ENCODE data around the gene PSMA6. TPM values are rescaled to one million over a fixed set of nuclear protein-coding genes. Genes with fewer than 3 reads are reported as not detected.

PSMA6 gene
- 230 TPM for total RNA-seq

GRCh38 chr14:35292051-35292769 is at the start of gene PSMA6:
TSS of gene PSMA6 (plus strand) at chr14:35292382. CDS start at chr14:35292477, 95 bp downstream.
- Histone ChIP-seq H3K4me3 (ENCODE audit: low read length in 3 of 3) (peak within 1 kb of the TSS; percentile 79 to 99 (median 99)), H3K4me1 (ENCODE audit: control insufficient read depth in 3 of 3, insufficient read depth in 3 of 3, low read length in 3 of 3) (peaks cover 21 to 38% (median 26%) of the 10 kb centered on the region in 3 donors), H3K36me3 (ENCODE audit: control insufficient read depth in 3 of 3, insufficient read depth in 3 of 3, low read length in 3 of 3) (peaks cover 0 to 4% (median 0%) of the 10 kb centered on the region in 3 donors), H3K27ac (ENCODE audit: low read depth, low read length) (peak within 1 kb of the TSS; percentile 94), H3K27me3 (ENCODE audit: control insufficient read depth in 3 of 3, insufficient read depth in 3 of 3, low read length in 3 of 3) (no peaks in the 10 kb centered on the region), H3K9me3 (ENCODE audit: control insufficient read depth in 3 of 3, low read length in 3 of 3) (no peaks in the 10 kb centered on the region), H3K9ac (ENCODE audit: low read depth in 1 of 3, low read length in 3 of 3) (peak within 1 kb of the TSS; percentile 84 to 99 (median 96))

- H3K9me3 ChIP-seq (ENCODE audit: control insufficient read depth in 3 of 3, low read length in 3 of 3): no peaks in the 10 kb centered on the region
Measured at GRCh38 chr14:35242599-35243311, 49.4 kb upstream of the PSMA6 start.

GRCh38 chr14:35243956-35244355 is 48.2 kb upstream of the PSMA6 start:
- Histone ChIP-seq H3K4me1 (ENCODE audit: control insufficient read depth in 3 of 3, insufficient read depth in 3 of 3, low read length in 3 of 3) (peaks cover 0 to 13% (median 0%) of the 10 kb centered on the region in 3 donors), H3K27me3 (ENCODE audit: control insufficient read depth in 3 of 3, insufficient read depth in 3 of 3, low read length in 3 of 3) (no peaks in the 10 kb centered on the region), H3K9ac (ENCODE audit: low read depth in 1 of 3, low read length in 3 of 3) (no peak overlapping the region), H3K27ac (ENCODE audit: low read depth, low read length) (no peak overlapping the region), H3K9me3 (ENCODE audit: control insufficient read depth in 3 of 3, low read length in 3 of 3) (no peaks in the 10 kb centered on the region), H3K4me3 (ENCODE audit: low read length in 3 of 3) (no peak overlapping the region), H3K36me3 (ENCODE audit: control insufficient read depth in 3 of 3, insufficient read depth in 3 of 3, low read length in 3 of 3) (no peaks in the 10 kb centered on the region)

More at GRCh38 chr14:35242599-35243311, 49.4 kb upstream of the PSMA6 start:
- no peak overlapping the region for H3K4me3 ChIP-seq (ENCODE audit: low read length in 3 of 3)
- no peak overlapping the region for H3K27ac ChIP-seq (ENCODE audit: low read depth, low read length)
- no peaks in the 10 kb centered on the region for H3K36me3 ChIP-seq (ENCODE audit: control insufficient read depth in 3 of 3, insufficient read depth in 3 of 3, low read length in 3 of 3)
- H3K4me1 ChIP-seq (ENCODE audit: control insufficient read depth in 3 of 3, insufficient read depth in 3 of 3, low read length in 3 of 3): peaks cover 0 to 2% (median 0%) of the 10 kb centered on the region in 3 donors
- H3K9ac ChIP-seq (ENCODE audit: low read depth in 1 of 3, low read length in 3 of 3): no peak overlapping the region
- no peaks in the 10 kb centered on the region for H3K27me3 ChIP-seq (ENCODE audit: control insufficient read depth in 3 of 3, insufficient read depth in 3 of 3, low read length in 3 of 3)

GRCh38 chr14:35244542-35244941 is 47.6 kb upstream of the PSMA6 start:
- Histone ChIP-seq H3K36me3 (ENCODE audit: control insufficient read depth in 3 of 3, insufficient read depth in 3 of 3, low read length in 3 of 3) (no peaks in the 10 kb centered on the region), H3K9ac (ENCODE audit: low read depth in 1 of 3, low read length in 3 of 3) (no peak overlapping the region), H3K27me3 (ENCODE audit: control insufficient read depth in 3 of 3, insufficient read depth in 3 of 3, low read length in 3 of 3) (no peaks in the 10 kb centered on the region), H3K4me3 (ENCODE audit: low read length in 3 of 3) (no peak overlapping the region), H3K9me3 (ENCODE audit: control insufficient read depth in 3 of 3, low read length in 3 of 3) (no peaks in the 10 kb centered on the region), H3K27ac (ENCODE audit: low read depth, low read length) (no peak overlapping the region), H3K4me1 (ENCODE audit: control insufficient read depth in 3 of 3, insufficient read depth in 3 of 3, low read length in 3 of 3) (peaks cover 0 to 13% (median 0%) of the 10 kb centered on the region in 3 donors)

- Histone ChIP-seq H3K27me3 (ENCODE audit: control insufficient read depth in 3 of 3, insufficient read depth in 3 of 3, low read length in 3 of 3) (no peaks in the 10 kb centered on the region), H3K9ac (ENCODE audit: low read depth in 1 of 3, low read length in 3 of 3) (no peak overlapping the region), H3K4me1 (ENCODE audit: control insufficient read depth in 3 of 3, insufficient read depth in 3 of 3, low read length in 3 of 3) (peaks cover 0 to 13% (median 0%) of the 10 kb centered on the region in 3 donors), H3K4me3 (ENCODE audit: low read length in 3 of 3) (no peak overlapping the region), H3K27ac (ENCODE audit: low read depth, low read length) (no peak overlapping the region), H3K36me3 (ENCODE audit: control insufficient read depth in 3 of 3, insufficient read depth in 3 of 3, low read length in 3 of 3) (no peaks in the 10 kb centered on the region), H3K9me3 (ENCODE audit: control insufficient read depth in 3 of 3, low read length in 3 of 3) (no peaks in the 10 kb centered on the region)
Measured at GRCh38 chr14:35245051-35245450, 47.1 kb upstream of the PSMA6 start.

GRCh38 chr14:35247777-35248475 is 44.3 kb upstream of the PSMA6 start:
- no peak overlapping the region for H3K4me3 ChIP-seq (ENCODE audit: low read length in 3 of 3)

GRCh38 chr14:35248476-35248788 is 43.8 kb upstream of the PSMA6 start:
- Histone ChIP-seq H3K27ac (ENCODE audit: low read depth, low read length) (no peak overlapping the region), H3K4me3 (ENCODE audit: low read length in 3 of 3) (no peak overlapping the region), H3K4me1 (ENCODE audit: control insufficient read depth in 3 of 3, insufficient read depth in 3 of 3, low read length in 3 of 3) (peaks cover 0 to 13% (median 0%) of the 10 kb centered on the region in 3 donors), H3K9me3 (ENCODE audit: control insufficient read depth in 3 of 3, low read length in 3 of 3) (no peaks in the 10 kb centered on the region), H3K36me3 (ENCODE audit: control insufficient read depth in 3 of 3, insufficient read depth in 3 of 3, low read length in 3 of 3) (no peaks in the 10 kb centered on the region), H3K27me3 (ENCODE audit: control insufficient read depth in 3 of 3, insufficient read depth in 3 of 3, low read length in 3 of 3) (no peaks in the 10 kb centered on the region), H3K9ac (ENCODE audit: low read depth in 1 of 3, low read length in 3 of 3) (peak overlapping the region in 1 of 3 donors; percentile 28)

More at GRCh38 chr14:35247777-35248475, 44.3 kb upstream of the PSMA6 start:
- no peaks in the 10 kb centered on the region for H3K36me3 ChIP-seq (ENCODE audit: control insufficient read depth in 3 of 3, insufficient read depth in 3 of 3, low read length in 3 of 3)
- no peak overlapping the region for H3K27ac ChIP-seq (ENCODE audit: low read depth, low read length)
- no peaks in the 10 kb centered on the region for H3K9me3 ChIP-seq (ENCODE audit: control insufficient read depth in 3 of 3, low read length in 3 of 3)
- H3K9ac ChIP-seq (ENCODE audit: low read depth in 1 of 3, low read length in 3 of 3): peak overlapping the region in 1 of 3 donors; percentile 10
- peaks cover 0 to 13% (median 0%) of the 10 kb centered on the region in 3 donors for H3K4me1 ChIP-seq (ENCODE audit: control insufficient read depth in 3 of 3, insufficient read depth in 3 of 3, low read length in 3 of 3)
- H3K27me3 ChIP-seq (ENCODE audit: control insufficient read depth in 3 of 3, insufficient read depth in 3 of 3, low read length in 3 of 3): no peaks in the 10 kb centered on the region

GRCh38 chr14:35250319-35250718 is 41.9 kb upstream of the PSMA6 start:
- peaks cover 0 to 13% (median 0%) of the 10 kb centered on the region in 3 donors for H3K4me1 ChIP-seq (ENCODE audit: control insufficient read depth in 3 of 3, insufficient read depth in 3 of 3, low read length in 3 of 3)

GRCh38 chr14:35252451-35252868 is 39.7 kb upstream of the PSMA6 start:
- no peak overlapping the region for H3K27ac ChIP-seq (ENCODE audit: low read depth, low read length)
- H3K9me3 ChIP-seq (ENCODE audit: control insufficient read depth in 3 of 3, low read length in 3 of 3): no peaks in the 10 kb centered on the region
- H3K4me3 ChIP-seq (ENCODE audit: low read length in 3 of 3): no peak overlapping the region
- peaks cover 0 to 13% (median 0%) of the 10 kb centered on the region in 3 donors for H3K4me1 ChIP-seq (ENCODE audit: control insufficient read depth in 3 of 3, insufficient read depth in 3 of 3, low read length in 3 of 3)
- H3K36me3 ChIP-seq (ENCODE audit: control insufficient read depth in 3 of 3, insufficient read depth in 3 of 3, low read length in 3 of 3): no peaks in the 10 kb centered on the region
- H3K9ac ChIP-seq (ENCODE audit: low read depth in 1 of 3, low read length in 3 of 3): no peak overlapping the region
- H3K27me3 ChIP-seq (ENCODE audit: control insufficient read depth in 3 of 3, insufficient read depth in 3 of 3, low read length in 3 of 3): no peaks in the 10 kb centered on the region

More at GRCh38 chr14:35250319-35250718, 41.9 kb upstream of the PSMA6 start:
- Histone ChIP-seq H3K36me3 (ENCODE audit: control insufficient read depth in 3 of 3, insufficient read depth in 3 of 3, low read length in 3 of 3) (no peaks in the 10 kb centered on the region), H3K27ac (ENCODE audit: low read depth, low read length) (no peak overlapping the region), H3K27me3 (ENCODE audit: control insufficient read depth in 3 of 3, insufficient read depth in 3 of 3, low read length in 3 of 3) (no peaks in the 10 kb centered on the region), H3K4me3 (ENCODE audit: low read length in 3 of 3) (no peak overlapping the region), H3K9me3 (ENCODE audit: control insufficient read depth in 3 of 3, low read length in 3 of 3) (no peaks in the 10 kb centered on the region), H3K9ac (ENCODE audit: low read depth in 1 of 3, low read length in 3 of 3) (no peak overlapping the region)

All from skeletal muscle tissue (tissue), 4 donors.